HG03135 (cell line): ENCODE data around the gene PPEF1.
A peak's percentile ranks its signal among the peaks of the same experiment; 100 is the strongest.
"Not testable (repeated sequence)": the region's sequence is repeated elsewhere in the genome, so short reads cannot be mapped to it uniquely, and the experiment has no call there.

Source experiments
- ATAC-seq: cut with Tn5 transposase; IDR thresholded peaks from one replicate; pipeline ENCODE4 v1.9.1; 2021; ENCODE audit warnings: mild to moderate bottlenecking, moderate library complexity; ENCODE audit not compliant: unreplicated experiment

PPEF1 gene

DNA sequence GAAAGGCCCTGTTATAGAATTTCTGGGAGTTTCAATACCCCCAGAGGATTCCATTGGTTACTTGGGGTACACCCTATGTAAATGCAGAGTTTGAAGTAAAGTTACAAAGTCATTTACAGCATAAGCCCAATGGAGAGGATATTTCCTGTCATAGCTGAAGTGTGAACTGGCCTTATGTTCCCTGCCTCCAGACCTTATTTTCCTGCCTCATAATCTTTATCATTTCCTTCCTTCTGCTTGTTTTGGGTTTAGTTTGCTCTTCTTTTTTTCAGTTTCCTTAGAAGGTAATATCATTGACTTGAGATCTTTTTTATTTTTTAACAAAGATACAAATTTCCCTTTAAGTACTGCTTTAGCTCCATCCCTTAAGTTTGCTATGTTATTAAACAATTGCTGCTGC lies 85.4 kb downstream of the PPEF1 start:
- ATAC-seq: no peak

DNA sequence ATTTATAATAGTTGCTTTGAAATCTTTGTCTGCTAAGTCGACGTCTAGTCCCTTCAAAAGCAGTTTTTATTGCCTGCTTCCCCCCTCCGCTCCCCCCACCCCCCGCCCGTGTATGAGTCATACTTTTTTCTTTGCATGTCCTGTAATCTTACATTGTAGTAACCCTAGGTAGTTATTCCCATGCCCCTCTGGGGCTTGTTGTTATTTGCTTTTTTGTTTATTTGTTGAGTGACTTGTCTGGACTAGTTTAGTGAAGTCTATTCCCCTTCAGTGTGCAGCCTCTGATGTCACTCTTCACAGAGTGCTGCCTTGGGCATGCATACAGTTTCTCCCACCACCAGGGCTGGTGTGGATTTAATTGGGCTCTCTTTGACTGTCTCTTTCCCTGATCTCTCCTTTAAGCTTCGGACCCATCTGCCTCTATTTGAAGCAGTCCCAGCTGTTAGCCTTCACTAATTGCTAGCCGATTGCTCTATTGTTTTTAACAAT lies 86.2 kb downstream of the PPEF1 start:
- no peak for ATAC-seq

DNA sequence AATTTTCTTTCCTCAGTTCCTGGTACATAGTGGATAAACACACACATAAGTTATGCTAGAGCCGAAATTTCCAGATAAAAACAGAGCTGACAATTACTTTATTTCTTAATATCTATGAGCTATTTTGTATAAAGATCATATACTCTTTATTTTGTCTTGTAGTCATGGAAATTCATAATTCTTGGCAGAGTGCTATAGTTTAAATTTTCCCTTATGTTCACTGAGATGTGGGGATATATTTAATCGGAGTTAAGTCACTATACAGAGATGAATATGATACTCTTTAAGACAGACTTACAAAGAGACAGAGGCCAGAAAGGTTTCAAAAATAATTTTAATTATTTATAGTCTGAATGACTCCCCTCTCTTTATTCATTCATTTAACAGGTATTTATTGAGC lies 89.7 kb downstream of the PPEF1 start:
- no peak for ATAC-seq

DNA sequence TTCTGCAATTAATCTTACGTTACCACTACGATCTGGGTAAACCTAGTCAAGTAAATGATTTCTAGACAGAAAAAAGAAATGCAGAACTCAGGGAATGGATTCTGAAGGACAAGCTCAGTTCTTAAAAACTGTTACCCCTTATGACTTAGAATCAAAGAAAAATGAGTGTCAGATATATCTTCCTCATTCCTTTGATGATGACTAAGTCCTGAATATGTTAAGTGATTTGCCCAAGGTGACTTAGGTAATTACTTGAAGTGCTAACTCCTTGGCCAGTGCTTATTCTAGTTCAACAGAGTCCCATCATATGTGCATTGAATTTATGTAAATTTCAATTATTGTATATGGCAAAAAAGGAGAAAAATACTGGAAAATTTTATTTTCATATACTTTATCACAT lies 92.5 kb downstream of the PPEF1 start:
- ATAC-seq: no peak

DNA sequence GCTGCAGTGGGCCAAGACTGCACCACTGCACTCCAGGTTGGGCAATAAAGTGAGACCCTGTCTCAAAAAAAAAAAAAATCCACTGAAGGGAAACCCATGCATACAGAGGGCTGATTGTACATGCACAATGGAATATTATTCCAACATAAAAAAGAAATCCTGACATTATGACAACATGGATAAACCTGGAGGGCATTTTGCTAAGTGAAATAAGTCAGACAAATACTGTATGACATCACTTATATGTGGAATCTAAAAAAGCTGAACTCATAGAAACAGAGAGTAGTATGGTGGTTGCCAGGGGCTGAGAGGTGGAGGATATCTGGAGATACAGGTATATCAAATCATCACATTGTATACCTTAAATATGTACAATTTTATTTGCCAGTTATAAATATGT lies 102.2 kb downstream of the PPEF1 start:
- no peak for ATAC-seq

DNA sequence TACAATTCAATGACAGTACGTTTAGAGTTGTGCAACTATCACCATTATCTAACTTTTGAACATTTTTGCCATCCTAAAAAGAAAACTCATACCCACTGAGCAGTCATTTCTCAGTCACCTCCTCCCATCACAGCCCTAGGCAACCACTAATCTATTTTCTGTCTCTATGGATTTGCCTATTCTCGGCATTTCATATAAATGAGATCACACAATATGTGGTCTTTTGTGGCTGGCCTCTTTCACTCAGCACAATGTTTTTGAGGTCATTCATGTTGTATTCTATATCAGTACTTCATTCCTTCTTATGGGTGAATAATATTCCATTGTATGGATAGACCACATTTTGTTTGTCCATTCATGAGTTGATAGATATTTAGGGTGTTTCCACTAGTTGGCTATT lies 103.0 kb downstream of the PPEF1 start:
- ATAC-seq: no peak

DNA sequence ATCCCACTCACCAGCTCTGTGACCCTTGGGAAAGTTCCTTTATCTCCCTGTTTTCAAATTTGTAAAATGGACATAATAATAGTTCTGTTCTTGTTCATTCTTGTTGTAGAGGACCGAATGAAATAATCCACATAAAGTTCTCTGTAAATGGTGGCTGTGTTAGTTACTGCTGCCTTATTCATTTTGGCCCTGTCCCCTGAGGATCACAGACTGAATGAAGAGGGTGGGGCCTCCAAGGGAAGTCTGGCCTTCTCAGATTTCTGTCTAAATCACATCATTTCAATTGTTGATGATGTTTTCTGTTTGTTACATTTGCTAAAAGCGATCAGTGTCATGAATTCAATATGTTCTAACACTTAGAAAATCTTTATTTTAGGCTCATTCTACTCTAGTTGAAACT lies 117.9 kb downstream of the PPEF1 start:
- ATAC-seq: no peak

DNA sequence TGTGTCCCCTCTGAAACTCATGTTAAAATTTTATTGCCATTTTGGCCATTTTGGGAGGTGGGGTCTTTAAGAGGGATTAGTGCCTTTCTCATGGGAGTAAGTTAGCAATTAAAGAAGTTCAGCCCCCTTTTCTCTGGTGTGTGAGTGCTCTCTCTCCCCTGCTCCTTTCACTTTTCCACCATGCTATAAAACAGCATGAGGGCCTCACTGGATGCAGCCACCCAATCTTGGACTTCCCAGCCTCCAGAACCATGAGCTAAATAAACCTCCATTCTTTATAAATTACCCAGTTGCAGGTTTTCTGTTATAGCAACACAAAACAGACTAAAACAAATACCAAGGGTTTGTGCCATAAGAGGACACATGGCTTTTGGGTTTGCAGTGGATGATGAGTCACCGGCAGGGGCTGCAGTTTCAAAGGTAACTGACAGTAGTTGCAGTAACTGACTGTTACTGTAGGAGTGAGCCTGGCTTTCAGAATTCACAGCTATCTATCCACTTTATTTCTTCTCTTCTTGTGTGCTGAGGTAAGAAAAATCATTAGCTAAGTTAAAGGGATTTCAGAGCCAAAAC lies 121.5 kb downstream of the PPEF1 start:
- ATAC-seq: no peak

DNA sequence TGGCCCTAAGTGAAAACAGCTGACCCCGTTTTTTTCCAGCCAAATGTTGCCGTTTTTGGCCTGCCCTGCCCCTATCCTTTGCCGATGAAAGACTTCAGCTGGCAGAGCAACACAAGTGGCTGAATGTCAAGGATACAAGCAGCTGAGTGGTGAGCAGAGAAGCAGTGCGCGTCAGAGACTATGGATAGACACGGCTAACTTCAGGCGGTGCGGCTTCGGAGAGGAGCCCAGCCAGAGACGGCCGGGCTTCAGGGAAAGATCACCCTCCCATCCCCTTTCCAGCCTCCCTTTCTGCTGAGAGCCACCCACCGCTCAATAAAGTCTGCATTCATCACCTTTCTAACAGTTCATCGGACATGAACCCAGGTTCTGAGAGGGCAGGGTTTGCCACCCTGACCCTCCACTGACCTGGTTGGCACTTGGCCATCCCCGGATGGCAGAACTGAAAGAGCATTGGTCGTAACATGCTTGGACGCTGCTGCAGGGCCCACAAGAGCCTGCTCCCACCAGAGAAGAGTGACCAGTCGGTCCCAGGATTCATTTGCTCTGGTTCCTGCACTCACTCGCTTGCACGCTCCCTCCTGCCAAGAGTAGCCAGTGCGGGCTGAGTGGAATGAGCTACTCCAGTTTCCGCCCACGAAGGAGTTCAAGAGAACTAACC lies 125.8 kb downstream of the PPEF1 start:
- no peak for ATAC-seq

DNA sequence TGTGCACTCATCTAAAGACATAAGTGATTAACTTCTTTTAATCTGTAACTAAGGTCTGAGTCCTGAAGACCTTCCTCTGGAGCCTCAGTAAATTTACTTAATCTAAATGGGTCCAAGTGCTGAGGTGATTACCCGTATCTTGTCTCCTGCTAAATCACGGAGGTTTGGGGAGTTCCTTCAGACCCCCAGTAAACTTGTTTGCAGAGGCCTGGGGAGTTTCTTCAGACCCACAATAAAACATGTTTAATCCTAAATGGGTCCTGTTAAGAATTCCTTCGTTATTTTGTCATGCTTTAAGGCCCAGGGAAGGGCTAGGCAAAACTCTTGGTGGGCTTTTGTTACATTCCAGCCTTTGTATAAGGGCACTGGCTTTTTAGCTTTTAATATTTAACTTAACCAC lies 140.5 kb downstream of the PPEF1 start:
- not testable (repeated sequence) for ATAC-seq

DNA sequence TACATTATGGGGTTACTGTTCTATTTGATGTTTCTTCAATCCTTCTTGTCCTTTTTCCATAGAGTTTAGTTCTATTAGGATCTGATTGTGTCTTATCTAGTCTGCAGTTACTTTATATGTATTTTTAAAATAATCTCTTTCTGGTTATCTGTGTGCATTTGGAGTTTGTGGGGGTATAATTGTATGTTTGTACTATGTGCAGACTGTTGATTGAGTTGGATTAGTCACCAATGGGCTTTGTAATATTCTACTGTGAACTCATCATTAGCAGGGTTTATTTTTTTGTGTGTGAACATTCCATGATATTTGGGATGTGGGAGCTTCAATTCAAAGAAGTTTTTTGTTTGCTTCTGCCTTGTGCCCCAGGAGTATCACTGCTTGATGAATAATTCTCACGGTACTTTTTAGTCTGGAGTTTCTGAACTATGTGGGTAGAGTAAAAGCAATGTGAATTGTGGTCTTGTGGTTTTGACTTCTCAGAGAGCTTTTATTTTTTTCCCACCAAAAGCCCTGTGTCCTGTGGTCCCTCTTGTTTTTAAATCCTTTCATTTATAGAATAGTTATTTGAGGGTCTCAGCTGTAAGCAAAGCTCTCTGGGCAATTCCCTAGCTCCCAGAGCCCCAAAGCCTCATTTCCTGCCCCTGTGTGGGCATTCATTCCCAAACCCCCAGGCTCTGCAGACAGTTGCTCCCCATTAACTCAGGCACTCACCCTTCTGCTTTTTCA lies 148.6 kb downstream of the PPEF1 start:
- ATAC-seq: peak; percentile 90

DNA sequence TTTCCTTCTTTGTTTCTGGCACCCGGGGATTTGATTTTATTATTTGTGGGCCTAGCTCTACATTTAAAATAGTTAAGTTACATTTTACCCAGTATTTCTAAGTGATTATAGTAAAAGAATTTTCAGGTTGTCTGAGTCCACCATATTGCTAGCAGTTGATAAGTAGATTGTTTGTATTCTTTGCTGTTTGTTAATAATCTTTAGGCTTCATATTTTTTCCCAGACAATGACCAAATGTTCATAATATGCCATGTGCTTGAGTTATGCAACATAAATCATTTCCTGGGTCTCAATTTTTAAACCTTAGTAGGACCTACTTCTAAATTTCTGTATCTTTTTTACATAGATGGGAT lies 149.2 kb downstream of the PPEF1 start:
- no peak for ATAC-seq

DNA sequence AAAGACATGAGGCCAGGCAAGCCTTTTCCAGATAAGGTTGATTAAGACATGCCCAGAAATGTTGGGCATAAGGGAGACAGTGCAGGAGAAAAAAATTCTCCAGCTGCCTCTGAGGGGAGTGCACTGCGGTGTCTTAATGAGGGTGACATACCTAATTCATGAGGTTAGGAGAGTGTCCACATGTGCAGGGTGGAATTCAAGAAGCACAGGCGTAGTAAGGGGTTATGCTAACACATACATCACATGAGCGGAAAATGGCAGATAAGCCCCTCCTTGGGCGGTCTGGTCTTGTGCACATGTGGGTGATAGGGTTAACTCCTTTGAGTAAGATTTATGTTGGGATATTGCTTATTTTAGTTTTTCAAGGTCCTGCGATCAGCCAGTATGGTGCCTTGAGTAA lies 154.1 kb downstream of the PPEF1 start:
- ATAC-seq: no peak

DNA sequence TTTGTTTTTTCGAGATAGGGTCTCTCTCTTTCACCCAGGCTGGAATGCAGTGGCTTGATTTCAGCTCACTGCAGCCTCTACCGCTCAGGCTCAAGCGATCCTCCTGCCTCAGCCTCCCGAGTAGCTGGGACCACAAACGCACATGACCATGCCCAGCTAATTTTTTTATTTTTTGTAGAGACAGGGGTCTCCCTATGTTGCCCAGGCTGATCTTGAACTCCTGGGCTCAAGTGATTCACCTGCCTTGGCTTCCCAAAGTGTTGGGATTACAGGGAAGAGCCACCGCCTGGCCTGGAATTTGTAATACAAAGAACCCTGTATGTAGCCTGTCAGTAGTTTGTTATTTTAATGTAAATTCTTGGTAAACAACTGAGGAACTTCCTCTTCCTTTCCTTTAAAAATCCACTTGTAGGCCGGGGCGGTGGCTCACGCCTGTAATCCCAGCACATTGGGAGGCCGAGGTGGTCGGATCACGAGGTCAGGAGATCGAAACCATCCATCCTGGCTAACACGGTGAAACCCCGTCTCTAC lies 157.0 kb downstream of the PPEF1 start:
- no peak for ATAC-seq

DNA sequence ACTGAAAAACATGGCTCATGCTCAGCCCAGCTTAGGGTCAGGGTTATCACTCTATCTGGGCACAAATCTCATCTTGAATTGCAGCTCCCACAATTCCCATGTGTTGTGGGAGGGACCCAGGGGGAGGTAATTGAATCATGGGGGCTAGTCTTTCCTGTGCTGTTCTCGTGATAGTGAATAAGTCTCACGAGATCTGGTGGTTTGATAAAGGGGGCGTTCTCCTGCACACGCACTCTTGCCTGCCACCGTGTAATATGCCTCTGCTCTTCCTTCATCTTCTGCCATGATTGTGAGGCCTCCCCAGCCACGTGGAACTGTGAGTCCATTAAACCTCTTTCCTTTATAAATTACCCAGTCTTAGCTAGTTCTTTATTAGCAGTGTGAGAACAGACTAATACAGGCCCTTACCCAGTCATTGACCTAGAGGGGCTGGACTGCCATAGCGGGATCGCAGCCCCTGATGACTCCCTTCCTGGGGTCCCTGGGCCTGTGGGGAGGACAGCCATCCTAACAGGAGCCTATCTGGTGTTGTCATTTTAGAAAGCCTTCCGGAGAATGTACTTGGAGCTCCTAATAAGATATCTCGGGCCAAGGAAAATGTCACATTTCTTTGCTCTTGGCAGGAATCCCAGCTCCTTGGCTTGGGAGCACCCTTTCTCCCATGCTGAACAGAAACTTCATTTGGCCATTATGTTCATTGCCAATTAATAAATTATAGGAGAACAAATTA lies 163.9 kb downstream of the PPEF1 start:
- no peak for ATAC-seq

DNA sequence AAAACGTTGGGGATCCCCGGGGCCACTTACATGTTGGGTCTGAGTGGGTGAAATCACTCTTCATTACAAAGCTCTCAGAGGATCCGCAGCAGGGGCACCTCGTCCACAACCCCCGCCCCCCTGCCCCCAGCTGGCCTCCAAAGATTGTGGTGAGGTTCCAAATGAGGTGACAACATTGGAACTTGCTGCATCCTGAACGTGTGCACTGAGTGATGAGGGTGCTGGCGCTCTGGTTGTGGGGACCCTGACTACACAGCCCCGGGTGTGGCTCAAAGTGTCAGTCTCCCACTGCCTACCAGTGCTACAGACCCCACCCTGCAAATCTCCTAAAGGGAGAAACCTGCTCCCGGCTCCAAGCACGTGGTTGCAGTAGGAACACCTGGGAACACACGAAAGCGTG lies 164.5 kb downstream of the PPEF1 start:
- ATAC-seq: no peak

DNA sequence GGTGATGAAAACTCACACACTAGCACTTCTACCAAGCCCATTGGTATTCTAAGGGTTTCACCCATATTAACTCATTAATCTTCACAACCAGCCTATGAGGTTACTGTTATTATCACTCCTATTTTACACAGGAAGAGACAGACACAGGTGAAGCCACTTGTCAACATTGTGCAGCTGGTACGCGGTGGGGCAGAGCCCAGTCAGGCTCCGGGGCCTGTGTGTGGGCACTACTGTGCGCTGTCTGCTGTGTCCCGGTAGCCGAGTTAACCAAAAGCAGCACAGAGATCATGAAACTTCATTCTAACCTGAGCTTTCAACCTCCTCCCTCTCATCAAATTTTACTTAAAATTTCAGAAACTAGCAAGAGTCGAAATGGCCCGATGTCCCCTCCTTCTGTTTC lies 165.2 kb downstream of the PPEF1 start:
- no peak for ATAC-seq

DNA sequence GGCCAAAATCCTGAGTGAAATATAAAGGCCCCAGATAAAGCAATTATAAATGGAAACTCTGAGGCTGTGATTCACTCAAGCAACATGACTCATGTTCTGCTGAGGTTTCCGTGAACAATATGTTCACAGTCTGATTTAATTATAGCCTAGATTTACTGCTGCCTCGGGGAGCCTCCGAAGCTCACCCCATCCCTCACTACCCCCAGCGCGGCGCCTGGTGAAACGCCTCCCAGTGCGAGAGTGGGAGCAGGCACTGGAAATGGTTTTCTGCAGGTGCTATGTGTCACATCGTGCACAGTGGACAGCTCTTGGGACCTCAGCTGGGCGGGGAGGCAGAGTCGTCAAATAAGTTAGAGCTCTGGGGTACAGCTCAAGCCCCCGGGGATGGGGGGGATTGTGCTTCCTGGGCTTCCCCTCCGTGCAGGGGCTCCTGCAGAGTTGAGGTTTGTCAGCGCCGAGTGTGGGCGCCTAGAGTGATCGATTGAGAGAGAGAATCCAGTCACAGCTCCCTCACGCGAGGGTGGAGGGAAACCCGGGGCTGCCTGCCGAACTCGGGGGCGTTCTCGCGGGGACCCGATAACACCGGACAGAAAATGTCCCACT lies 165.8 kb downstream of the PPEF1 start:
- ATAC-seq: no peak

DNA sequence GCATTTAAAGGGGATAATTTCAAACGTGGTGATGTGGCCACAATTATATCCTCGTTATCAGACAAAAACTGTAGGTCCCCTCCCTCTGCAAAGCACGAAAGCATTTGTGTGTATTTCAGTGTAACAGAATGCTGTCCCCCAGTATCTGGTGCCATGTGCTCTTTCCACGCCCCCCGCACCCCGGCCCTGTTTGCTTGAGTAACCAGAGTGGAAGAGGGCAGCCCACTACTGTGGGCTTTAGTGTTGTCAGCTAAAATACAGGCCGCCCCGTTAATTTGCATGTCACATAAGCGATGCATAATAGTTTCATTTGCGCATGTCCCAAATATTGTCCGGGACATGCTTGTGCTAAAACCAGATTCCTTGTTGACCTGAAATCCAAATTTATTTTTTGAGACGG lies 166.4 kb downstream of the PPEF1 start:
- no peak for ATAC-seq

DNA sequence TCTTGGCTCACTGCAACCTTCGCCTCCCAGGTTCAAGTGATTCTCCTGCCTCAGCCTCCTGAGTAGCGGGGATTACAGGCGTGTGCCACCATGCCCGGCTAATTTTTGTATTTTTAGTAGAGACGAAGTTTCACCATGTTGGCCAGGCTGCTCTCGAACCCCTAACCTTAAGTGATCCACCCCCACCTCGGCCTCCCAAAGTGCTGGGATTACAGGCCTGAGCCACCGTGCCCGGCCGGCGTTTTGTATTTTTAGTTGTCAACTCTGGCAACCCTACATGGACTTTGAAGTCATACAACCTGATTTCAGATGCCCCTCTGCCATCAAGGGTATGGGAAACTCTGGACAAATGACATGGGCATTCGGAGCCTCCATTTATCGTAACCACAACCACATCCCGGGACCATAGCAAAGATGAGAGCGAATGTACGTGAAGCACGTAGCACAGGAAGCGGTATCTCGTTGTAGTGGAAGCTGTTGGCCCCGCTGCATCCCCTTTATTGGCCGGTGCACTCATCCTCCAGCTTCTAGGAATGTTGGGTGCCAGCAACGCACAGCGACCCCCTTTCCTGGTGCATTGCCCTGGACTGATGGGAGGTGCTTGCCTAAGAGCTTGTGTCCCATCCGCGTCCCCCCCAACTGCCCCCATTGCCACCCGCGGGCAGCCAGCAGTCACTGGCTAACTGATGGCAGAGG lies 167.3 kb downstream of the PPEF1 start:
- no peak for ATAC-seq
